Measurements from ENCODE around the gene ZNF493. TPM values are rescaled to one million over a fixed set of nuclear protein-coding genes. Genes with fewer than 3 reads are reported as not detected.

Gene ZNF493
- total RNA-seq, 1 experiment from 2014 or later = 26.4 TPM

DNA sequence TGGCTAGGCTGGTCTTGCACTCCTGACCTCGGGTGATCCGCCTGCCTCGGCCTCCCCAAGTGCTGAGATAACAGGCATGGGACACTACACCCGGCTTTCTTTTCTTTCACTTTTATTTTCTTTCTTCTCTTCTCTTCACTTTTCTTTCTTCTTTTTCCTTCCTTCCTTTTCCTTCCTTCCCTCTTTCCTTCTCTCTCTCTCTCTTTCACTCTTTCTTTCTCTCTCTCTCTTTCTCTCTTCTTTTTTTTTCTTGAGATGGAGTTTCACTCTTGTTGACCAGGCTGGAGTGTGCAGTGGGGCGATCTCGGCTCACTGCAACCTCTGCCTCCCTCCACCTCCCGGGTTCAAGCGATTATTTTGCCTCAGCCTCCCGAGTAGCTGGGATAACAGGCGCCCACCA is 812 bp upstream of the ZNF493 start:
- no peak overlapping the region for H2BK15ac ChIP-seq (ENCODE audit: low read depth, low read length)
- H3K27ac ChIP-seq (ENCODE audit: insufficient read length, low read depth, low read length) = no peak overlapping the region
- H3K4ac ChIP-seq (ENCODE audit: low read depth, low read length) = no peak overlapping the region

More for the DNA sequence above, 812 bp upstream of the ZNF493 start:
- Mint-ChIP-seq H3K9me3 (peaks cover 11 to 30% of the 10 kb centered on the region in 2 experiments), H3K27me3 (ENCODE audit: low read depth) (no peaks in the 10 kb centered on the region), H3K36me3 (ENCODE audit: insufficient read depth in 1 of 3, low read depth in 3 of 3) (peaks cover 23 to 30% (median 30%) of the 10 kb centered on the region in 3 experiments), H3K4me3 (peak overlapping the region in 1 of 2 experiments; percentile 23; a peak in 1 of 5 replicates), H3K4me1 (peaks cover 0 to 8% of the 10 kb centered on the region in 2 experiments; a peak in 1 of 4 replicates), H3K27ac (no peak overlapping the region; a peak in 2 of 7 replicates)
- Histone ChIP-seq H3K79me1 (ENCODE audit: insufficient read depth, low read depth, low read length, poor library complexity, severe bottlenecking) (peaks cover 4% of the 10 kb centered on the region), H3K4me1 (ENCODE audit: insufficient read depth, low read length) (no peaks in the 10 kb centered on the region), H3K18ac (ENCODE audit: insufficient read length, low read depth, low read length) (no peak overlapping the region), H3K4me2 (ENCODE audit: insufficient read depth, insufficient read length, low read length) (no peak overlapping the region), H4K91ac (ENCODE audit: insufficient read length, low read depth, low read length) (no peak overlapping the region), H3K14ac (ENCODE audit: insufficient read depth, low read length) (no peak overlapping the region), H2BK20ac (ENCODE audit: low read depth, low read length, poor library complexity, severe bottlenecking) (no peak overlapping the region), H3T11ph (ENCODE audit: low read length) (no peak overlapping the region), H2BK120ac (ENCODE audit: low read depth, low read length, poor library complexity, severe bottlenecking) (no peak overlapping the region), H3K27me3 (ENCODE audit: insufficient read depth, low read length) (no peaks in the 10 kb centered on the region), H4K20me1 (ENCODE audit: control insufficient read depth, insufficient read depth, insufficient read length) (no peaks in the 10 kb centered on the region), H3K23ac (ENCODE audit: insufficient read length, low read depth, low read length) (no peak overlapping the region), H2BK12ac (ENCODE audit: insufficient read length, low read depth, low read length) (no peak overlapping the region), H2AFZ (ENCODE audit: low read length) (no peak overlapping the region), H4K5ac (ENCODE audit: insufficient read length, low read depth, low read length) (no peak overlapping the region), H3K23me2 (ENCODE audit: insufficient read length, low read depth, low read length, poor library complexity, severe bottlenecking) (peaks cover 3% of the 10 kb centered on the region), H3K79me2 (ENCODE audit: insufficient read depth, low read length) (peaks cover 2% of the 10 kb centered on the region; the same call in 1 of the 2 replicates), H2BK5ac (ENCODE audit: insufficient read length, low read length) (no peak overlapping the region), H3K9ac (ENCODE audit: extremely low read depth, insufficient read length, low read length) (no peak overlapping the region), H4K8ac (replicated peaks; ENCODE audit: insufficient read length, low read depth, low read length) (no peak overlapping the region), H3K56ac (ENCODE audit: insufficient read length, low read depth, low read length) (no peak overlapping the region), H2AK5ac (ENCODE audit: insufficient read length, low read length) (no peak overlapping the region), H3K9me3 (ENCODE audit: control insufficient read depth, low read depth, low read length) (no peaks in the 10 kb centered on the region)
- whole genome bisulfite sequencing (ENCODE audit: extremely low coverage, insufficient read length, low lambda C conversion rate) = no CpG with 5 or more reads among the region's 10 CpGs
- TF ChIP-seq CTCF (conservative IDR thresholded peaks at IDR 0.05) = no peak
- no peak for DNase-seq
